Measurements from ENCODE around the gene CDSN. TPM values are rescaled to one million over a fixed set of nuclear protein-coding genes. Genes with fewer than 3 reads are reported as not detected.

CDSN gene, protein sequence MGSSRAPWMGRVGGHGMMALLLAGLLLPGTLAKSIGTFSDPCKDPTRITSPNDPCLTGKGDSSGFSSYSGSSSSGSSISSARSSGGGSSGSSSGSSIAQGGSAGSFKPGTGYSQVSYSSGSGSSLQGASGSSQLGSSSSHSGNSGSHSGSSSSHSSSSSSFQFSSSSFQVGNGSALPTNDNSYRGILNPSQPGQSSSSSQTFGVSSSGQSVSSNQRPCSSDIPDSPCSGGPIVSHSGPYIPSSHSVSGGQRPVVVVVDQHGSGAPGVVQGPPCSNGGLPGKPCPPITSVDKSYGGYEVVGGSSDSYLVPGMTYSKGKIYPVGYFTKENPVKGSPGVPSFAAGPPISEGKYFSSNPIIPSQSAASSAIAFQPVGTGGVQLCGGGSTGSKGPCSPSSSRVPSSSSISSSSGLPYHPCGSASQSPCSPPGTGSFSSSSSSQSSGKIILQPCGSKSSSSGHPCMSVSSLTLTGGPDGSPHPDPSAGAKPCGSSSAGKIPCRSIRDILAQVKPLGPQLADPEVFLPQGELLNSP
- total RNA-seq = not detected
- under 1 TPM in 2 of 3 donors, not detected in 1; 0.03 to 0.08 TPM for polyA plus RNA-seq
- long read RNA-seq, donor 1 = 0 reads
- long read RNA-seq, donor 2 = 0 reads
- long read RNA-seq, donor 3 = 0 reads
- long read RNA-seq, donor 4 = 0 reads
- long read RNA-seq, donor 5 = 0 reads
- long read RNA-seq, donor 6 = 0 reads
- long read RNA-seq, donor 7 = 0 reads
- long read RNA-seq, donor 8 = 0 reads
- long read RNA-seq, donor 9 = 0 reads
- long read RNA-seq, donor 10 = 0 reads

DNA sequence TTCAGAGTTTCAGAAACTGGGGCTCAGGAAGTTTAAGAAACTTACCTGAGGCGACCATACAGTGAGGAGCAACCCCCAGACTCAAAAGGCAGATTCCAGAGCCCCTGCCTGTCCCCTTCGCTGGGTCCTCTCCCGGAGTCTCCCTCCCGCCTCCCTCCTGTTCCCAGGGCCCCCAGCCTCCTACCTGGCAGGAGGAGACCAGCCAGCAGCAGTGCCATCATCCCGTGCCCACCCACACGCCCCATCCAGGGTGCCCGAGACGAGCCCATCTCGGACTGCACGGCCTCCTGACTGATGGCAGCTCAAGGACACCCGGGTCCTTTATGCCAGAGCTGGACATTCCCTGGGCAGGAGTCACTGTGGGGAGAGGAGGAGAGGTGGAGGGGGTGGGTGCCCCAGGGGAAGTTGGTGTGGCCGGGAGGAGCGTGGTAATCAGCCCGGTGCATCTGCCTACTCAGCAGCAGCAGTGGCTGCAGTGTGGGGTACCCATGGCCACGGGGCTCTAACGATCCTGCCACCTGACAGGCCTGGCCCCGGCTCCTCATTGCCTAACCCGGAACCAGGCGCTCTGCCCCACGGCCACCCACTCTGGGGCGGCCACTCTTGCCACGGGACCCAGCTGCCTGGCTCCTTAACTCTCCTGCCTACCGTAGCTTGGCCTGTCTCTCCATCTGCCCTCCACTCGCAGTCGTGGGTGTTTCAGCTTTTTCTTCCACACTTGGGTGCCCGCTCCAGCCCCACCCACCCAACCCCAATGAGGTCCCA, at the start of gene CDSN:
TSS of gene CDSN (minus strand) at position 296 of the 765 bp plus-strand sequence. CDS start at position 269, 27 bp downstream.
- DNase-seq = no peak
- Histone ChIP-seq H3K4me1 (replicated peaks in 1 of 2) (peaks cover 0 to 5% of the 10 kb centered on the region in 2 donors), H3K36me3 (replicated peaks in 1 of 2) (no peaks in the 10 kb centered on the region), H3K27ac (no peak within 1 kb of the TSS), H3K27me3 (no peaks in the 10 kb centered on the region), H3K4me3 (no peak within 1 kb of the TSS), H3K9me3 (replicated peaks in 1 of 3) (no peaks in the 10 kb centered on the region)
- 75 to 85% (median 81%) methylated on average over 17 to 26 of the region's 26 CpGs for WGBS, 4 donors
- TF ChIP-seq, protein P1, sequence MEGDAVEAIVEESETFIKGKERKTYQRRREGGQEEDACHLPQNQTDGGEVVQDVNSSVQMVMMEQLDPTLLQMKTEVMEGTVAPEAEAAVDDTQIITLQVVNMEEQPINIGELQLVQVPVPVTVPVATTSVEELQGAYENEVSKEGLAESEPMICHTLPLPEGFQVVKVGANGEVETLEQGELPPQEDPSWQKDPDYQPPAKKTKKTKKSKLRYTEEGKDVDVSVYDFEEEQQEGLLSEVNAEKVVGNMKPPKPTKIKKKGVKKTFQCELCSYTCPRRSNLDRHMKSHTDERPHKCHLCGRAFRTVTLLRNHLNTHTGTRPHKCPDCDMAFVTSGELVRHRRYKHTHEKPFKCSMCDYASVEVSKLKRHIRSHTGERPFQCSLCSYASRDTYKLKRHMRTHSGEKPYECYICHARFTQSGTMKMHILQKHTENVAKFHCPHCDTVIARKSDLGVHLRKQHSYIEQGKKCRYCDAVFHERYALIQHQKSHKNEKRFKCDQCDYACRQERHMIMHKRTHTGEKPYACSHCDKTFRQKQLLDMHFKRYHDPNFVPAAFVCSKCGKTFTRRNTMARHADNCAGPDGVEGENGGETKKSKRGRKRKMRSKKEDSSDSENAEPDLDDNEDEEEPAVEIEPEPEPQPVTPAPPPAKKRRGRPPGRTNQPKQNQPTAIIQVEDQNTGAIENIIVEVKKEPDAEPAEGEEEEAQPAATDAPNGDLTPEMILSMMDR (IDR thresholded peaks at IDR 0.05) = no peak
- no peak for TF ChIP-seq POLR2A (IDR thresholded peaks at IDR 0.05)
- intact Hi-C loops (cut with DNase I) = no loop called here

DNA sequence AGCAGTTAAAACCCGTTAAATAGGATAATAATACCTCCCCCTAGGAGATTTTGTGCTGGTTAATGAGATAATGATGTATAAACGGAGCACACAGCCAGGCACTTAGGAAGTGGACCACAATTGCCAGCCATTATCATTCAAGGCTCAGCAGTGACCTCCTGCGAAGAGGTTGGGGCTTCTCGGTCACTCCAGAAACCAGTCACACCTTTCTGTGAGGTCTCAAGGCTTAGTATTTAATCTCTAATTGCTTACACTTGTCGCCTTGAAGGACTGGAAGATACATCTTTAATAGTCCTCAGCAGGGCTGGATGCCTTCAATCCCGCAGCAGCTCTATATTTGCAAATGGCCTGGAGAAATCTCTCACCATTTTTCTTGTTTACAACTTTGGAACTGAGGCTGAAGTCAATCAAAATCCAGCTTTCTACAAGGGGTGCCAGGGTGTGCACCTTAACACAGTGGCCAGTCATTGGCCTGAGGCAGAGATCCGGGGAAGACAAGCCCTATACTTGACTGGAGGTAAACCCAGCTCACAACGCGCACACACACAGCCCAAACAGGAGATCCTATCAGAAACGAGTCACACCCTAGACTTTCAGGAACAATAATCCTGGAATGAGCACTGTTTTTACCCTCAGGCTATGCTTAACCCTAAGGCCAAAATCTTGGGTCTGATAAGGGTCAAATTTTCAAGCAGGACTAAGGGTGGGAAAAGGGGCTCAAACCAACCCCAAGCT, 49.0 kb upstream of the CDSN start:
- H3K36me3 ChIP-seq (replicated peaks in 1 of 2) = no peaks in the 10 kb centered on the region
- no peak overlapping the region for H3K4me3 ChIP-seq
- H3K27me3 ChIP-seq = no peaks in the 10 kb centered on the region
- intact Hi-C loops (cut with DNase I) = no loop called here
- no peaks in the 10 kb centered on the region for H3K4me1 ChIP-seq (replicated peaks in 1 of 2)
- TF ChIP-seq, protein P1 (IDR thresholded peaks at IDR 0.05) = no peak
- no peak for TF ChIP-seq POLR2A (IDR thresholded peaks at IDR 0.05)
- H3K9me3 ChIP-seq (replicated peaks in 1 of 3) = no peaks in the 10 kb centered on the region
- no peak overlapping the region for H3K27ac ChIP-seq
- DNase-seq = no peak
- WGBS, 4 donors = 85 to 90% (median 87%) methylated on average over 10 of the region's 10 CpGs

DNA sequence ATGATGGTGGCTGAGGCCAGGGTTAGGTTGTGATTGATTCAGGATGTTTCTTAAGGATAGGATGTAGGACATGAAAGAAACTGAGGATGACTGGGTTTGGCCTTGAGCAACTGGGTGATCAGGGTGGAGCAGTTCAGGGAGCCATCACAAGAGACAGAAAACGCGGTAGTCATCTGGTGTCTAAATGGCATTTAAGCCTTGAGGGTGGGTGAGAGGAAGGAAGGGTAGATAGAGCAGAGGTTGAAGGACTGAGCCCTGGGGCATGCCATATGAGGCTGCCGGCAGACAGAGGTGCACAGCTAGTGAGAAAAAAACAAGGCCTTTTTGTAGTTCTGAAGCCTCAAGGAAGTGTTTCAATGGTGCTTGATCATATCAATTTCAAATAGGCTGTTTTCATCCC, 48.4 kb upstream of the CDSN start:
- intact Hi-C loops (cut with DNase I) = no loop called here
- Histone ChIP-seq H3K4me1 (replicated peaks in 1 of 2) (no peaks in the 10 kb centered on the region), H3K27me3 (no peaks in the 10 kb centered on the region), H3K9me3 (replicated peaks in 1 of 3) (no peaks in the 10 kb centered on the region), H3K4me3 (no peak overlapping the region), H3K27ac (no peak overlapping the region), H3K36me3 (replicated peaks in 1 of 2) (no peaks in the 10 kb centered on the region)
- DNase-seq = no peak
- TF ChIP-seq, protein P1 (IDR thresholded peaks at IDR 0.05) = no peak
- no peak for TF ChIP-seq POLR2A (IDR thresholded peaks at IDR 0.05)
- 60 to 83% (median 75%) methylated on average over 3 of the region's 3 CpGs for WGBS, 4 donors
